ENCODE data around the gene PIGU. TPM values are rescaled to one million over a fixed set of nuclear protein-coding genes. Genes with fewer than 3 reads are reported as not detected.

PIGU gene
- total and polyA plus RNA-seq, 2 of the 13 experiments (the other 11 are each of a cell fraction or from before 2014, with no cell fraction given): 45.5 to 231 TPM

DNA sequence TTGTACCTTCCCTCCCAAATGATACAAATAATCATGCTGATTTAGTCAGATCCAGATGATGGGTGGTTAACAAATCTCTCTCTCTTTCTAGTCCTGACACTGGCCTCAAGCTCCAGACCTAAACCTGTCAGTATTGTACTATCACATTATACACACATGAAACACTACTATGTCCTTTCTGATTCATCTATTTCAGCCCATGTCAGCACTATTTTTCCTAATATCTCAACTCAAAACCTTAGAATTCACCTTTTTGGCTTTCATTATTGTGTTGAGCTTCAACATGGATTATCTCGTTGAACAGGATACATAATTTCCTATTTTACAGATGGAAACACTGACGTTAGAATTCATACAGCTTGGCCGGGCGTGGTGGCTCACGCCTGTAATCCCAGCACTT, 3.5 kb downstream of the PIGU start (continued):
- TF ChIP-seq, protein P1, sequence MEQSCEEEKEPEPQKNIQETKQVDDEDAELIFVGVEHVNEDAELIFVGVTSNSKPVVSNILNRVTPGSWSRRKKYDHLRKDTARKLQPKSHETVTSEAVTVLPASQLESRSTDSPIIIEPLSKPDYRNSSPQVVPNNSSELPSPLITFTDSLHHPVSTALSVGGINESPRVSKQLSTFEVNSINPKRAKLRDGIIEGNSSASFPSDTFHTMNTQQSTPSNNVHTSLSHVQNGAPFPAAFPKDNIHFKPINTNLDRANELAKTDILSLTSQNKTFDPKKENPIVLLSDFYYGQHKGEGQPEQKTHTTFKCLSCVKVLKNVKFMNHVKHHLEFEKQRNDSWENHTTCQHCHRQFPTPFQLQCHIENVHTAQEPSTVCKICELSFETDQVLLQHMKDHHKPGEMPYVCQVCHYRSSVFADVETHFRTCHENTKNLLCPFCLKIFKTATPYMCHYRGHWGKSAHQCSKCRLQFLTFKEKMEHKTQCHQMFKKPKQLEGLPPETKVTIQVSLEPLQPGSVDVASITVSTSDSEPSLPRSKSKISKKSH (CRISPR knock-in tag; IDR thresholded peaks at IDR 0.05; ENCODE audit: borderline replicate concordance): no peak
- TF ChIP-seq ZNF44 (CRISPR knock-in tag; IDR thresholded peaks at IDR 0.05): no peak
- TF ChIP-seq ZNF790 (CRISPR knock-in tag; IDR thresholded peaks at IDR 0.05; ENCODE audit: borderline replicate concordance): no peak

DNA sequence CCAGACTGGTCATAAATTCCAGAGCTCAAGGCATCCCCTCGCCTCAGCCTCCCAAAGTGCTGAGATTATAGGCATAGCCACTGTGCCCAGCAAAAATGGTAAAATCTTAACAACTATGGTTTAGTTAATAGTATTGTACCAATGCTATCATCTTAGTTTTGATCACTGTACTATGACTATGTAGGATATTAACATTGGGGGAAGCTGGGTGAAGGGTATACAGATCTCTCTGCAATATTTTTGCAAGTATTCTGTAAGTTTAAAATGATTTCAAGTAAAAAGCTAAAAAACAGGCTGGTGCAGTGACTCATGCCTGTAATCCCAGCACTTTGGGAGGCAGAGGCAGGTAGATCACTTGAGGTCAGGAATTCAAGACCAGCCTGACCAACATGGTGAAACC, 7.8 kb downstream of the PIGU start:
- ATAC-seq: no peak
- FAIRE-seq: no peak

More for the DNA sequence above, 7.8 kb downstream of the PIGU start:
- TF ChIP-seq PHF8 (CRISPR knock-in tag; IDR thresholded peaks at IDR 0.05): no peak
- TF ChIP-seq, protein P2, sequence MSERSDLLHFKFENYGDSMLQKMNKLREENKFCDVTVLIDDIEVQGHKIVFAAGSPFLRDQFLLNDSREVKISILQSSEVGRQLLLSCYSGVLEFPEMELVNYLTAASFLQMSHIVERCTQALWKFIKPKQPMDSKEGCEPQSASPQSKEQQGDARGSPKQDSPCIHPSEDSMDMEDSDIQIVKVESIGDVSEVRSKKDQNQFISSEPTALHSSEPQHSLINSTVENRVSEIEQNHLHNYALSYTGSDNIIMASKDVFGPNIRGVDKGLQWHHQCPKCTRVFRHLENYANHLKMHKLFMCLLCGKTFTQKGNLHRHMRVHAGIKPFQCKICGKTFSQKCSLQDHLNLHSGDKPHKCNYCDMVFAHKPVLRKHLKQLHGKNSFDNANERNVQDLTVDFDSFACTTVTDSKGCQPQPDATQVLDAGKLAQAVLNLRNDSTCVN (CRISPR knock-in tag; IDR thresholded peaks at IDR 0.05; ENCODE audit: borderline replicate concordance): no peak
- TF ChIP-seq, protein P3, sequence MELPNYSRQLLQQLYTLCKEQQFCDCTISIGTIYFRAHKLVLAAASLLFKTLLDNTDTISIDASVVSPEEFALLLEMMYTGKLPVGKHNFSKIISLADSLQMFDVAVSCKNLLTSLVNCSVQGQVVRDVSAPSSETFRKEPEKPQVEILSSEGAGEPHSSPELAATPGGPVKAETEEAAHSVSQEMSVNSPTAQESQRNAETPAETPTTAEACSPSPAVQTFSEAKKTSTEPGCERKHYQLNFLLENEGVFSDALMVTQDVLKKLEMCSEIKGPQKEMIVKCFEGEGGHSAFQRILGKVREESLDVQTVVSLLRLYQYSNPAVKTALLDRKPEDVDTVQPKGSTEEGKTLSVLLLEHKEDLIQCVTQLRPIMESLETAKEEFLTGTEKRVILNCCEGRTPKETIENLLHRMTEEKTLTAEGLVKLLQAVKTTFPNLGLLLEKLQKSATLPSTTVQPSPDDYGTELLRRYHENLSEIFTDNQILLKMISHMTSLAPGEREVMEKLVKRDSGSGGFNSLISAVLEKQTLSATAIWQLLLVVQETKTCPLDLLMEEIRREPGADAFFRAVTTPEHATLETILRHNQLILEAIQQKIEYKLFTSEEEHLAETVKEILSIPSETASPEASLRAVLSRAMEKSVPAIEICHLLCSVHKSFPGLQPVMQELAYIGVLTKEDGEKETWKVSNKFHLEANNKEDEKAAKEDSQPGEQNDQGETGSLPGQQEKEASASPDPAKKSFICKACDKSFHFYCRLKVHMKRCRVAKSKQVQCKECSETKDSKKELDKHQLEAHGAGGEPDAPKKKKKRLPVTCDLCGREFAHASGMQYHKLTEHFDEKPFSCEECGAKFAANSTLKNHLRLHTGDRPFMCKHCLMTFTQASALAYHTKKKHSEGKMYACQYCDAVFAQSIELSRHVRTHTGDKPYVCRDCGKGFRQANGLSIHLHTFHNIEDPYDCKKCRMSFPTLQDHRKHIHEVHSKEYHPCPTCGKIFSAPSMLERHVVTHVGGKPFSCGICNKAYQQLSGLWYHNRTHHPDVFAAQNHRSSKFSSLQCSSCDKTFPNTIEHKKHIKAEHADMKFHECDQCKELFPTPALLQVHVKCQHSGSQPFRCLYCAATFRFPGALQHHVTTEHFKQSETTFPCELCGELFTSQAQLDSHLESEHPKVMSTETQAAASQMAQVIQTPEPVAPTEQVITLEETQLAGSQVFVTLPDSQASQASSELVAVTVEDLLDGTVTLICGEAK (IDR thresholded peaks at IDR 0.05): no peak
- TF ChIP-seq, protein P3 (CRISPR knock-in tag; IDR thresholded peaks at IDR 0.05): no peak
- TF ChIP-seq ZZZ3 (CRISPR knock-in tag; IDR thresholded peaks at IDR 0.05; ENCODE audit: borderline replicate concordance): no peak
- no peak for TF ChIP-seq GATAD1 (CRISPR knock-in tag; IDR thresholded peaks at IDR 0.05)
- POLR2A ChIA-PET: interaction anchor here (1.0 to 1.7 kb wide), 2 partner anchors 8 to 34 kb away, joined by 3 to 8 read pairs; partner anchors contain the start of gene PIGU
- no peaks in the 10 kb centered on the region for H3K9me3 ChIP-seq (ENCODE audit: low read length)
- H3K4me2 ChIP-seq (ENCODE audit: low read depth, low read length): no peak overlapping the region
- CTCF ChIA-PET (ENCODE audit: low intra/inter-chr PET ratio, low total read pairs): no interaction called here
- no peaks in the 10 kb centered on the region for H3K27me3 ChIP-seq (ENCODE audit: control insufficient read depth in 1 of 2, insufficient read depth in 2 of 2, low read length in 2 of 2)
- no peak overlapping the region for H2AFZ ChIP-seq (ENCODE audit: low read length)
- 0 out of 5 replicates have a peak, but pooled peaks cover 0 to 2% of the 10 kb centered on the region in 2 experiments for H3K36me3 ChIP-seq (replicated peaks in 1 of 2; ENCODE audit: control insufficient read depth in 1 of 2, insufficient read depth in 2 of 2, low read length in 2 of 2)
- DNase-seq (ENCODE audit: low spot score): no peak
- no TSS peak for BruUV-seq (replicated peaks)
- in situ Hi-C loops (cut with HindIII; ENCODE audit: extremely low pct_ligation_motif_present, low pct_unique_long_range_greater_than_20kb): no loop called here
- H3K79me2 ChIP-seq (ENCODE audit: insufficient read depth, low read length): peaks cover 29% of the 10 kb centered on the region
- no peak overlapping the region for H3K27ac ChIP-seq (ENCODE audit: extremely low read length, insufficient read depth, low read length)
- H3K4me1 ChIP-seq (ENCODE audit: insufficient read depth, low read length): no peaks in the 10 kb centered on the region
- intact Hi-C loops (cut with micrococcal nuclease; ENCODE audit: unreplicated experiment): no loop called here
- H4K20me1 ChIP-seq (ENCODE audit: insufficient read depth, low read length): no peaks in the 10 kb centered on the region
- WGBS (ENCODE audit: low lambda C conversion rate): 100% methylated on average over 1 of the region's 1 CpG
- no peak overlapping the region for H3K9ac ChIP-seq (ENCODE audit: insufficient read depth, low read depth, low read length)
- H3K4me3 ChIP-seq (replicated peaks in 1 of 3; ENCODE audit: insufficient read depth in 1 of 3, low read depth in 2 of 3, low read length in 3 of 3): no peak overlapping the region
